Activated gamma-delta T cell treated with Interleukin-2 at 50 U/mL for 16 hours (primary cell): Measurements from ENCODE around the gene SDK2.

Experiments used
- DNase-seq: peaks from one replicate; pipeline ENCODE4 v3.0.0-alpha.2; 2020

SDK2 gene

GRCh38 chr17:73551759-73552158, 92.5 kb downstream of the SDK2 start:
- peak; percentile 8 for DNase-seq

GRCh38 chr17:73551144-73551543, 93.1 kb downstream of the SDK2 start:
- DNase-seq, result no peak

DNA sequence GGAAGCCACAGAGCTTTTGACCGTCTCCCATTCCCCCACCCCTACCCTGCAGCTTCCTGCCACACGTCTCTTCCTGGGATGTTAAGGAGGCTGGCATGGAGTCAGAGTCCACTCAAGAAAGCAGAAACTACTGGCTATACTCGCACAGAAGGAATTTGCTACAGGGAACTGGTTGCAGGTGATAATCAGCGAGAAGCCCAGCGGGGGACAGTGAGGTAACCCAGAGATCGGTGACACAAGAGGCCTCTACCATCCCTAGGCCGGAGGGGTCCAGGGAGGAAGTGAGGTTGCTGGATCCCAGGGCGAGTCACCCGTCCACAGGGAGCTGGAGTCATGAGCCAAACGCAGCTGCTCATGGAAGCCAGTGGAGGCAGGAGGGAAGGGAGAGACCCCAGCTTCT, 93.7 kb downstream of the SDK2 start:
- DNase-seq, result no peak

GRCh38 chr17:73549841-73550430, 94.3 kb downstream of the SDK2 start:
- DNase-seq, result no peak

- DNase-seq, result no peak
These were observed 95.5 kb downstream of the SDK2 start for GRCh38 chr17:73548620-73549311.

- DNase-seq, result no peak
These were observed 96.5 kb downstream of the SDK2 start for GRCh38 chr17:73547790-73548189.

DNA sequence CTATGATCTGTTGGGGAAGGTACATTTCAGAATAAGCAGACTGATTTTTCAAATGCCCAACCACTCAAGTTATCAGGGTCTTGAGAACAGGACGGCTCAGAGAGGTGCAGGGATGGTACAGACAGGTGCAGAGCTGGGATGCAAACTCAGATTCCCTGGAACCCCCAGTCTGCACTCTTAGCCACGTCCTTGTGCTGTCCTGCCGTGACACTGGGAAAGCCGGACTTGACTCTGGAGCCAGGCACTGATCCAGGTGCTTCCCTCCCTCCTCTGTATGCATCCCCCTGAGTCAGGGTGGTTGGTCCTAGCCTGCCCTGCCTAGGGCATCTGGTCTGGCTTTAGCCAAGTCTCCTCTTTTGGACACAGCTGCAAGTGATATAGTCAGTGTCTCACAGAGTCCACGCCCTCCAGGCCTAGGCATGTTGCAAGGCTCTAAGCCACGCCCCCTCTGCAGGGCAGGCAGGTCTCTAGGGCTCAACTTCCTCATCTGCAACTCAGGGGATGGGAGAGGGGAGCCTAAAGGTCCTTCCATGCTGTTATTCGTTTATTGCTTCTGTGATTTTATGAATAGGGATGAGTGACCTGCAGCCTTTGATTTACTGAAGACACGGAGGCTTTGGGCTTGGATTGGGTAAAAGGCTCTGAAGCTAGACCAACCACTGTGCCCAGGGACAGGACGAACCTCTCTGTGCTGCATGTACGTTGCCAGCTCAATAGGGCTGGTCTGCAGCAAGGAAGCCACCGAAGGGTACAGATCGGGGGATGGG, 97.3 kb downstream of the SDK2 start:
- DNase-seq, result peak; percentile 37

GRCh38 chr17:73546114-73546513, 98.1 kb downstream of the SDK2 start:
- no peak for DNase-seq

GRCh38 chr17:73545109-73546032, 98.9 kb downstream of the SDK2 start:
- DNase-seq, result no peak

DNA sequence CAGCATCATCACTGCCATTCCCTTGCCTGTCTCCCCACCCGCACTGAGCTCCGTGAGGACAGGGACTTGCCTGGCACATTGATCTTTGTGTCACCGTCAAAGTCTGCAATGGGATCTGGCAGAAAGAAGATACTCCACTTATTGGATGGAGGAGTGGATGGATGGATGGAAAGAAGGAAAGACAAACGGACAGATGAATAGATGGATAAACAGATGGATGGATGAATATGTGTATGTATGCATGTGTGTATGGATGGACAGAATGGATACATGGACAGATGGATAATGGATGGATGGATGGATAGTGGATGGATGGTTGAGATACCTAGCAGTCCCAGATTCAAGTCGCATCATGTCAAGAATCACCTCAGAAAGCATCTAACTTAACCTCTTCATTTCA, 99.9 kb downstream of the SDK2 start:
- no peak for DNase-seq

DNA sequence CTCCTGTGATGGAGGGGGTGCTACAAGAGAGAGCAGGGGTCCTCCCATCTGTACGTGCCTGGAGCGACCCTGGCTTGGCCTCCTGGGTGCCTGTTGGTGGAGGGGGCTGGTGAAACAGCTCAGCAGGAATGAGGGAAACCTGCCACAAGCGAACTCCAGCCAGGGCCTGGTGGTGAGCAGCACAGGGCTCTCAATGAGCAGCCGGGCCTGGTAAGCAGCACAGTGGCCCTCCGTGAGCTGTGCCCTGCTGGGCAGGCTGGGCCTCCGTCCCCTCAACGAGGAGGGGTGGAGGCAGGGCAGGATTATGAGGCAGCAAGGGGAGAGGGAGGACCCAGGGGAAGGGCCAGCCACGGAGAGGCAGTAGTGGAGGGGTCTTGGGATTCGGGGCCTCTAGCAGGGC, 101.9 kb downstream of the SDK2 start:
- DNase-seq, result no peak

DNA sequence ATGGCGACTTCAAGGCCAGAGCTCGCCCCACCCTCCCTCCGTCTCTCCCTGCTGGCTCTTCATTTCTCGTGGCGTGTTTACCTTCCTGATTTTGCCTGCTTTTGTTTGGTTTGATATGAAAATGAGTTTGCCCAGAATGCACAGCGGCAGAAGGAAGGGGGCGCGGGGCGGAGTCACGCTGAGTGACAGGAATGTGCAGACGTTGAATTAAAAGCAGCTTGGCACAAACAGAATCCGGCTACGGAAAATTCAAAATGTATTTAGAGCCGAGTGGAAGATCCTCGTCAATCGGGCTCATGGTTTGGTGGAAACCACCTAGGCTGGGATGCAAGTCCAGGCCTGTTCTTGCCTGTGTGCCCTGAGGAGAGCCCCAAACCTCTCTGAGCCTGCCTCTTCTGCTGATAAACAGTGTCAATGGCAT, 102.7 kb downstream of the SDK2 start:
- DNase-seq, result no peak

GRCh38 chr17:73541111-73541510, 103.1 kb downstream of the SDK2 start:
- no peak for DNase-seq

GRCh38 chr17:73539166-73539565, 105.1 kb downstream of the SDK2 start:
- no peak for DNase-seq

DNA sequence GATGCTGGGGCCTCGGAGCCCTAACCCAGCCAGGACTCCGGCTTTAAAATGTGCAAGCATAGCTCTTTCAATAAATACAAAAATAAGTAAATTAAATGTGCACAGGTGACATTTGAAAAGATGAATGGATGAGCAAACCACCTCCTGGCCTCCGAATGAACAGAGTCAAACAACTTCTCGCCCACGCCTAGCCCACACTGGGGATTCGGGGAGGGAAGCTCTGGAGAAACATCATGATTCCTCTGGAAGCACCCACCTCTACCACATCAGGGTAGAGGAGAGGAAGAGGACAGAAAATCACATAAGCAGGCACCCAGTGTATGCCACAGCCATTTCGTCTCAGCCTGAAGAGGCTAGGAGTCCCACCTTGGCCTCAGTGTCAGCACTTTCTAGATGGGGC, 105.8 kb downstream of the SDK2 start:
- DNase-seq, result no peak

DNA sequence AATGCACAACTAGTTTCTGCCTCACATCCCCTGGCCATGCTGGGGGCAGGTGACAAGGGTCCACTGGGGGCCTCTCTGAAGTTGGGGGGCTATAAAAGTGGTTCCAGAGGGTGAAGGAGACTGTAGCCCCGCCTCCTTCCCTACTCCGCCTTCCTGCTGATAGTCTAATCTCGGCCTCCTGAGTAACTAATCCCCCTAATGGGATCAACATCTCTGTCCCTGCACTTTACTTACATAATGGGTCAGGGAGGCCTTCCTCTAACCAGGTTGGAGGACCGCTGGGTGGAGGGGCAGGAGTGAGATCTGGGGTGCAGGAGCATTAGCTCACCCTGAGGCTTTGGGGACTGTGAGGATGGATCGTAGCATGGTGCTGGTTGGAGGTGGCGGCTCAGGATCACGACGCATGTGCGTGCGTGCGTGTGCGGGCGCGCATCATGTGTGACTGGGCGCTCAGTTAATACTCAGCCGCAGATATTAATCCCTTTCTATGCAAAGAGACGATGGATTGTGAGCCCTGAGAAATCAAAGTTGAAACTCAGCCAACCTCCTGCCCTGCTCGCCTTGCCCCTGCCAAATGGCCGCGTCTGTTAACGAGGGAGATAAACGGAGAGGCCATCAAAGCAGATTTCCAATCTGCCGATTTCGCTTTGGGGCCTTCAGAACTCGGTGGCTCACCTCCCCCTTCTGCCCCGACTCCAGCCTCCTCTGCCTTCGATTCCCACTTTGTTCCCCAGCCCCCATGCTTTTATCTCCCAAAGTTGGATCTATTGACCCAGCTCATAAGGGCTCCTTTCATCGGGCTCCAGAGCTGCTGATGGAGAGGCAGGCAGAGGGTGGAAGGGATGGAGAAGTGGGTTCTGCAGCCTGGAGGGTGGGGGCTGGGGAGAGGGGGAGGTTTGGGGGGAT, 107.3 kb downstream of the SDK2 start:
- no peak for DNase-seq

DNA sequence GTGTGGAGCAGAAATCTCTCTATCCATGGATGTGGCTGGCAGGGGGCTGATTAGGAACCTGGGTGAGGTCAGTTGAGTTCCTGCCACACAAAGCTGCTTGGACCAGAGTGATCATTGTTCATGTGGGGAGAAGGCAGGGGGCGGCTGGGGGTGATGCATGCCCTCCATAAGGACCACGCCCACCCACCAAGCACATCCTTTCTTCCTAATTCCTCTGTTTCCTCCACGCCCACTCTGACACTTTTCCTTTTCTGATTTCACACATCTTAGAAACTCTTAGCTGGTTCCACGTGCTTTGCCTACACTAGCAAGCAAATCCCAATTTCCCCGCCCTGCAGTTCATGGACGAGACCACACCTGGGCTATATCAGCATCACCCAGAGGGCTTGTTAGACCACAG, 108.5 kb downstream of the SDK2 start:
- DNase-seq, result no peak

DNA sequence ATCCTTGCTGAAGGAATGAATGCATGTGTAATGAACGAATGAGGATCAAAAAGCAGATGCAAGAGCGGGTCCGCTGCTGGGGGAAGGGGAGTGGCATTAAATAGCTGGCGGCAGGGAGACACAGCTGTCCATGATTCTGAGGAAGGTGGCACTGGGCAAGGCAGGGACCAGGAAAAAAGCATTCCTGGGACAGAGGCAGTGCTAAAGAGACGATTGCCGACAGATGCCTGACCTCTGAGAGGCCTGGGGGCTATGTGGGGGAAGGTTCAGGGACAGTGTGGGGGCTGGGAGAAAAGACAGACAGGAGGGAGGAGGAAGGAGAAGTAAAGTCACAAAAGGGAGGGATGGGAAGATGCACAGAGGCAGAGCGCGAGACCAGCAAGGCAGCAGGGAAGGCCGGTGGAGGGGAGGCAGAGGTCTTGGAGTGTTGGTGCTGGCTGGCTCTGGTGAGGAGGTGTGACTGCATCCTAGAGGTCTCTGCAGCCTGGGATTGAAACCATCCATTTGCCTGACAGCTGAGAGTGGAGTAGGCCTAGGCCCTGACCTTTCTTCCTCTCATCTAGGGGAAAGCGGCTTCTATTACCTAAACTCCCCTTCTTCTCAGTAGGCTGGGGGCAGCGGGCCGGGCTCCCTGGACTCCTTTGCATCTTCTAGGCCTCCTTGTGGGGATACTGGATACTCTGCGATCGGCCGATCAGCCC, 109.9 kb downstream of the SDK2 start:
- DNase-seq, result no peak

DNA sequence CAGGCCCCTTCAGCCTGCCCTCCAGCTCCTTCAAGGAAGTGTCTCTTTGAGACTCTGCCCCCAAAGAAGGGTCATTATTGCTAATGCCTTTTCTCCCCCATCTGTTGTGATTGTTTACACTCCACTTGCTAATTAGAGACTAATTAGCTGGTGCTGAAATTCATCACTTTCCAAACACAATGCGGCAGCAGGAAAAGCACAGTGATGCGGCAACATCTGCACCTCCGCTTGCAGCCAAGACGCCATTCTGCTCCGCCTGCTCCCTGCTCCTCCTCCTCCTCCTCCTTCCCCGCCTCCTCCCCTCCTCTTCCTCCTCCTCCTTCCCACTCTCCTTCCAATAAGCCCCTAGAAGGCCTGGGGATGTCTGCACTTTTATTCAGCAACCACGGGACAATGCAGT, 110.5 kb downstream of the SDK2 start:
- no peak for DNase-seq

DNA sequence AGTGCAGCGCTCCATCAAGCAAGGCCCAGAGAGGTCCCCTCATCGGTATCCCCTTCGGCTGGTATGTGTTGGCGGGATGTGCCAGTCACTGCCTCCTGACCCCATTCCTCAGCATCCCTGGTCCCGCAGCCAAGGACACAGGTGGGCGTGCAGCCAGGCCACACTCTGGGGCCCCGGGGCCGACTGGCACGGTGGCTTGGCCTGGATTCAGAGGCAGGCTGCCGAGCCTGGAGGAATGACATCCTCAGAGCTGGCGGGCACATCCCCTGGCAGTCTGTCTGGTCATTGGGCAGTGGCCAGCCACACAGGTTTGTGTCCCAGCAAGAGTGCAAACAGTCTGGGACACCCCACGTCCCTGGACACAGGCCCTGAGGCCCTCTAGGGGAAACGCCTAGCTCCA, 111.1 kb downstream of the SDK2 start:
- DNase-seq, result no peak

DNA sequence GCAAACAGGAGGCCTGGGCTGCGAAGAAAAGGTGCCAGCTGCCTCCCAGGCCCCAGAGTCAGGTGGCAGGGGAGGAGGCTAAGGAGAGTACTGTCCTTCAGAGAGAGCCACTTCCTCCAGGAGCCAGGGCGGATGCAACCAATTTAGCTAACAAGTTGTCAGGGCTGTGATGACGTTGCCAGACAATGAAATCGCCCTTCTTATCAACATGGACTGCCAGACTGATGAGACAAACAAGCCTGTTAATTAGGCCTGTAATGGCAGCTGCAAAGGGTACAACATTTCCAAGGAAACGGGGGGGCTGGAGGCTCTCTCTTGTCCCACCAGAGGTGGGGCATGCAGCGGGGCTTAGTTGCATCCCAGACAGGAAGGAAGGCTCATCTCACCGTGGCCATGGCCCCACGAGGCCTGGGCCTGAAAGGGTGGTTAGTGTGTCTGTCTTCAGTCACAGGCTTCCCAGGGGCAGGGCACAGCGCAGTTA, 111.8 kb downstream of the SDK2 start:
- no peak for DNase-seq
